A673 (cell line): ENCODE data around the gene SEZ6L. TPM values are rescaled to one million over a fixed set of nuclear protein-coding genes. Genes with fewer than 3 reads are reported as not detected.

ENCODE experiments used
- BruUV-seq: library from RNA; stranded (reverse); fragments of 400-500 nt; replicated peaks from 2 replicates; lab custom pipeline; 2021; lab: Mats Ljungman, UMichigan
- CTCF ChIA-PET: fragments of 300-600 bp; sonication (Branson Sonifier 250); formaldehyde crosslinking; loops from one replicate; lab custom pipeline; 2022; ENCODE audit warnings: antibody characterized with exemption; lab: Charles Lee
- POLR2A ChIA-PET: fragments of 300-600 bp; sonication (Branson Sonifier 250); formaldehyde crosslinking; loops from one replicate; lab custom pipeline; 2022; ENCODE audit warnings: antibody characterized with exemption; ENCODE audit not compliant: low non-redundant PET; lab: Charles Lee
- DNase-seq: peaks from one replicate; pipeline ENCODE4 v3.0.0-alpha.2; 2015; ENCODE audit warnings: low spot score
- H3K27ac ChIP-seq: fragments of 200-600 bp; sonication (generic); 2 replicates; pipeline ENCODE4 v1.5.1; 2016; ENCODE audit warnings: mixed run types, low read depth, mild to moderate bottlenecking, mixed read lengths, antibody characterized with exemption, low read length; ENCODE audit not compliant: poor library complexity, severe bottlenecking
- H3K27me3 ChIP-seq: fragments of 200-600 bp; sonication (generic); replicated peaks from 2 replicates; pipeline ENCODE4 v1.6.1; 2017; ENCODE audit warnings: mixed run types, low read depth, mild to moderate bottlenecking, mixed read lengths, antibody characterized with exemption, low read length; ENCODE audit not compliant: insufficient read depth, poor library complexity
- H3K36me3 ChIP-seq: fragments of 200-600 bp; sonication (generic); 2 replicates; pipeline ENCODE4 v1.6.1; 2016; ENCODE audit warnings: mixed run types, mild to moderate bottlenecking, mixed read lengths, antibody characterized with exemption, low read length; ENCODE audit not compliant: insufficient read depth, poor library complexity, severe bottlenecking
- H3K4me1 ChIP-seq: fragments of 200-600 bp; sonication (generic); 2 replicates; pipeline ENCODE4 v1.6.1; 2017; ENCODE audit warnings: mixed run types, mild to moderate bottlenecking, mixed read lengths, antibody characterized with exemption, low read length; ENCODE audit not compliant: insufficient read depth, poor library complexity, severe bottlenecking
- H3K4me3 ChIP-seq: fragments of 200-600 bp; sonication (generic); 2 replicates; pipeline ENCODE4 v1.5.1; 2016; ENCODE audit warnings: low read depth, mixed run types, mild to moderate bottlenecking, mixed read lengths, low read length; ENCODE audit not compliant: poor library complexity, severe bottlenecking
- H3K9me3 ChIP-seq: fragments of 200-600 bp; sonication (generic); 2 replicates; pipeline ENCODE4 v1.6.1; 2016; ENCODE audit warnings: mixed run types, low read depth, mild to moderate bottlenecking, mixed read lengths, antibody characterized with exemption, low read length; ENCODE audit not compliant: poor library complexity, severe bottlenecking
- CTCF ChIP-seq: fragments of 300-800, 200-600 bp; sonication (generic); conservative IDR thresholded peaks from 2 replicates; pipeline ENCODE4 v1.5.1; 2017; ENCODE audit warnings: low read depth, mild to moderate bottlenecking, antibody characterized with exemption, low read length, moderate library complexity, mixed read lengths
- EZH2 ChIP-seq: fragments of 200-600 bp; sonication (generic); IDR thresholded peaks from 2 replicates; pipeline ENCODE4 v1.6.1; 2017; ENCODE audit warnings: borderline replicate concordance, low read depth, mild to moderate bottlenecking, mixed read lengths, antibody characterized with exemption, low read length; ENCODE audit not compliant: poor library complexity, severe bottlenecking
- intact Hi-C: fragments of 100-400 bp; cut with micrococcal nuclease; formaldehyde crosslinking; loops from one replicate; pipeline ENCODE4 v1.10.0; 2022; ENCODE audit not compliant: unreplicated experiment
- total RNA-seq: library from RNA; stranded (reverse); gene quantifications from 2 replicates; pipeline ENCODE4 v1.2.3, GENCODE V29; 2021

SEZ6L gene
- total RNA-seq, 1 experiment from 2014 or later: 6.3 TPM

- no peak for DNase-seq
- POLR2A ChIA-PET: no interaction called here
- no peak overlapping the region for H3K27ac ChIP-seq
- no TSS peak for BruUV-seq
- no peaks in the 10 kb centered on the region for H3K36me3 ChIP-seq
- H3K4me3 ChIP-seq: no peak overlapping the region
- H3K27me3 ChIP-seq: no peaks in the 10 kb centered on the region
- no peak for TF ChIP-seq EZH2
- TF ChIP-seq CTCF: peak; percentile 25
- intact Hi-C loops: no loop called here
- H3K4me1 ChIP-seq: no peaks in the 10 kb centered on the region
- H3K9me3 ChIP-seq: no peaks in the 10 kb centered on the region
- CTCF ChIA-PET: no interaction called here
Observed at GRCh38 chr22:26393929-26394328, 224.7 kb downstream of the SEZ6L start.

- intact Hi-C loops: no loop called here
- Histone ChIP-seq H3K4me3 (no peak overlapping the region), H3K27ac (no peak overlapping the region), H3K9me3 (no peaks in the 10 kb centered on the region), H3K27me3 (no peaks in the 10 kb centered on the region), H3K4me1 (no peaks in the 10 kb centered on the region), H3K36me3 (no peaks in the 10 kb centered on the region)
- CTCF ChIA-PET: no interaction called here
- POLR2A ChIA-PET: no interaction called here
- DNase-seq: no peak
- no TSS peak for BruUV-seq
- TF ChIP-seq CTCF (no peak), EZH2 (no peak)
Observed at GRCh38 chr22:26394777-26395176, 225.5 kb downstream of the SEZ6L start.

- Histone ChIP-seq H3K36me3 (no peaks in the 10 kb centered on the region), H3K27ac (no peak overlapping the region), H3K27me3 (no peaks in the 10 kb centered on the region), H3K4me3 (no peak overlapping the region), H3K9me3 (no peaks in the 10 kb centered on the region), H3K4me1 (no peaks in the 10 kb centered on the region)
- POLR2A ChIA-PET: no interaction called here
- intact Hi-C loops: no loop called here
- no peak for TF ChIP-seq EZH2
- no peak for TF ChIP-seq CTCF
- CTCF ChIA-PET: interaction anchor here (0.6 to 1.0 kb wide), 2 partner anchors 9 to 29 kb away, joined by 3 to 6 read pairs; no protein-coding TSS in a partner anchor
- no peak for DNase-seq
- BruUV-seq: no TSS peak
Observed at GRCh38 chr22:26395926-26396325, 226.7 kb downstream of the SEZ6L start.
